H9 (cell line): ENCODE data around the gene SMC5. TPM values are rescaled to one million over a fixed set of nuclear protein-coding genes. Genes with fewer than 3 reads are reported as not detected.

Experiments used
- DNase-seq: peaks from one replicate; pipeline ENCODE4 v3.0.0-alpha.2; 2017
- H2AFZ ChIP-seq: one replicate; pipeline ENCODE4 v1.6.1; 2013; ENCODE audit warnings: mild to moderate bottlenecking, low read length, control low read depth, moderate library complexity
- H2AK5ac ChIP-seq: 2 replicates; pipeline ENCODE4 v1.6.1; 2013; ENCODE audit warnings: low read length, control low read depth, mixed read lengths; ENCODE audit not compliant: insufficient read length
- H2BK120ac ChIP-seq: one replicate; pipeline ENCODE4 v1.6.1; 2013; ENCODE audit warnings: low read depth, mild to moderate bottlenecking, low read length, control low read depth, inconsistent platforms; ENCODE audit not compliant: poor library complexity, severe bottlenecking
- H2BK12ac ChIP-seq: 2 replicates; pipeline ENCODE4 v1.6.1; 2013; ENCODE audit warnings: low read length, control low read depth, mixed read lengths, low read depth; ENCODE audit not compliant: insufficient read length
- H2BK15ac ChIP-seq: 2 replicates; pipeline ENCODE4 v1.6.1; 2013; ENCODE audit warnings: low read depth, low read length, control low read depth
- H2BK20ac ChIP-seq: one replicate; pipeline ENCODE4 v1.6.1; 2013; ENCODE audit warnings: low read depth, mild to moderate bottlenecking, low read length, control low read depth, inconsistent platforms; ENCODE audit not compliant: poor library complexity, severe bottlenecking
- H2BK5ac ChIP-seq: 2 replicates; pipeline ENCODE4 v1.6.1; 2013; ENCODE audit warnings: low read length, control low read depth, mixed read lengths; ENCODE audit not compliant: insufficient read length
- H3K14ac ChIP-seq: 2 replicates; pipeline ENCODE4 v1.6.1; 2013; ENCODE audit warnings: low read length, control low read depth; ENCODE audit not compliant: insufficient read depth
- H3K18ac ChIP-seq: 2 replicates; pipeline ENCODE4 v1.6.1; 2013; ENCODE audit warnings: low read depth, mild to moderate bottlenecking, mixed read lengths, low read length, control low read depth; ENCODE audit not compliant: insufficient read length
- H3K23ac ChIP-seq: 2 replicates; pipeline ENCODE4 v1.6.1; 2013; ENCODE audit warnings: low read length, control low read depth, mixed read lengths, low read depth; ENCODE audit not compliant: insufficient read length
- H3K23me2 ChIP-seq: 2 replicates; pipeline ENCODE4 v1.6.1; 2013; ENCODE audit warnings: low read depth, mild to moderate bottlenecking, mixed read lengths, low read length, control low read depth; ENCODE audit not compliant: insufficient read length, poor library complexity, severe bottlenecking
- H3K27ac ChIP-seq: 2 replicates; pipeline ENCODE4 v1.5.1; 2013; ENCODE audit warnings: low read length, control low read depth, mixed read lengths, low read depth; ENCODE audit not compliant: insufficient read length
- H3K27me3 ChIP-seq: 2 replicates; pipeline ENCODE4 v1.6.1; 2013; ENCODE audit warnings: low read length, control low read depth, inconsistent platforms; ENCODE audit not compliant: insufficient read depth
- H3K4ac ChIP-seq: 2 replicates; pipeline ENCODE4 v1.6.1; 2013; ENCODE audit warnings: low read depth, mild to moderate bottlenecking, control low read depth, inconsistent platforms, low read length, moderate library complexity
- H3K4me1 ChIP-seq: 2 replicates; pipeline ENCODE4 v1.6.1; 2013; ENCODE audit warnings: low read length, control low read depth, inconsistent platforms; ENCODE audit not compliant: insufficient read depth
- H3K4me2 ChIP-seq: 2 replicates; pipeline ENCODE4 v1.6.1; 2013; ENCODE audit warnings: low read length, control low read depth, mixed read lengths; ENCODE audit not compliant: insufficient read length, insufficient read depth
- H3K56ac ChIP-seq: 2 replicates; pipeline ENCODE4 v1.6.1; 2013; ENCODE audit warnings: low read depth, mild to moderate bottlenecking, mixed read lengths, low read length, control low read depth; ENCODE audit not compliant: insufficient read length
- H3K79me1 ChIP-seq: 2 replicates; pipeline ENCODE4 v1.6.1; 2013; ENCODE audit warnings: low read depth, mild to moderate bottlenecking, moderate library complexity, low read length, control low read depth, inconsistent platforms; ENCODE audit not compliant: insufficient read depth, poor library complexity, severe bottlenecking
- H3K79me2 ChIP-seq: 2 replicates; pipeline ENCODE4 v1.6.1; 2013; ENCODE audit warnings: low read length, control low read depth, inconsistent platforms; ENCODE audit not compliant: insufficient read depth
- H3K9ac ChIP-seq: 2 replicates; pipeline ENCODE4 v1.6.1; 2013; ENCODE audit warnings: low read length, control low read depth, mixed read lengths; ENCODE audit not compliant: insufficient read length; ENCODE audit errors: extremely low read depth
- H3K9me3 ChIP-seq: one replicate; pipeline ENCODE4 v1.6.1; 2013; ENCODE audit warnings: low read depth, low read length, inconsistent platforms; ENCODE audit not compliant: control insufficient read depth
- H3T11ph ChIP-seq: one replicate; pipeline ENCODE4 v1.6.1; 2013; ENCODE audit warnings: mild to moderate bottlenecking, low read length, control low read depth, inconsistent platforms
- H4K20me1 ChIP-seq: one replicate; pipeline ENCODE4 v1.6.1; 2013; ENCODE audit not compliant: control insufficient read depth, insufficient read length, insufficient read depth
- H4K5ac ChIP-seq: 2 replicates; pipeline ENCODE4 v1.6.1; 2013; ENCODE audit warnings: low read depth, mild to moderate bottlenecking, mixed read lengths, low read length, control low read depth; ENCODE audit not compliant: insufficient read length
- H4K8ac ChIP-seq: replicated peaks from 2 replicates; pipeline ENCODE4 v1.6.1; 2013; ENCODE audit warnings: low read length, control low read depth, mixed read lengths, low read depth; ENCODE audit not compliant: insufficient read length
- H4K91ac ChIP-seq: 2 replicates; pipeline ENCODE4 v1.6.1; 2013; ENCODE audit warnings: low read depth, mild to moderate bottlenecking, moderate library complexity, mixed read lengths, low read length, control low read depth; ENCODE audit not compliant: insufficient read length
- H3K27ac Mint-ChIP-seq, 3 experiments: 2 replicates in 2 of 3; 3 replicates in 1 of 3; pipeline ENCODE4 v1.8.0; 2020 to 2021; ENCODE audit warnings: mixed read lengths in 3 of 3, mild to moderate bottlenecking in 1 of 3, moderate library complexity in 1 of 3
- H3K27me3 Mint-ChIP-seq: 2 replicates; pipeline ENCODE4 v1.8.0; 2021; ENCODE audit warnings: low read depth, mild to moderate bottlenecking, moderate library complexity, mixed read lengths
- H3K36me3 Mint-ChIP-seq, 3 experiments: 2 replicates in 2 of 3; 3 replicates in 1 of 3; pipeline ENCODE4 v1.8.0; 2020 to 2021; ENCODE audit warnings: low read depth in 3 of 3, mixed read lengths in 3 of 3; ENCODE audit not compliant: insufficient read depth in 1 of 3
- H3K4me1 Mint-ChIP-seq, 2 experiments: 2 replicates each; pipeline ENCODE4 v1.8.0; 2020; ENCODE audit warnings: mixed read lengths in 2 of 2
- H3K4me3 Mint-ChIP-seq, 2 experiments: 2 replicates in 1 of 2; 3 replicates in 1 of 2; pipeline ENCODE4 v1.8.0; 2020 to 2021; ENCODE audit warnings: mild to moderate bottlenecking in 2 of 2, mixed read lengths in 2 of 2, moderate library complexity in 1 of 2
- H3K9me3 Mint-ChIP-seq, 2 experiments: 2 replicates in 1 of 2; 3 replicates in 1 of 2; pipeline ENCODE4 v1.8.0; 2020; ENCODE audit warnings: mild to moderate bottlenecking in 2 of 2, mixed read lengths in 2 of 2, moderate library complexity in 1 of 2
- WGBS: extraction: QIAGEN DNeasy Blood & Tissue Kit; methylation state at CpG from one replicate; pipeline ENCODE4 v1.1.7; 2013; ENCODE audit warnings: missing lambda C conversion rate, low lambda C conversion rate, mixed read lengths; ENCODE audit not compliant: insufficient read length; ENCODE audit errors: extremely low coverage; 5-methylcytosine and 5-hydroxymethylcytosine counted together
- total RNA-seq: library from RNA; stranded (reverse); gene quantifications from 2 replicates; pipeline ENCODE4 v1.2.1, GENCODE V29; 2021
- TF ChIP-seq, protein P1 (sequence below): fragments of 200-600 bp; sonication (generic); conservative IDR thresholded peaks from 3 replicates; pipeline ENCODE4 v1.8.0; 2021; ENCODE audit warnings: antibody characterized with exemption, mild to moderate bottlenecking

Gene SMC5
- total RNA-seq, 1 experiment from 2014 or later: 29.6 TPM

DNA sequence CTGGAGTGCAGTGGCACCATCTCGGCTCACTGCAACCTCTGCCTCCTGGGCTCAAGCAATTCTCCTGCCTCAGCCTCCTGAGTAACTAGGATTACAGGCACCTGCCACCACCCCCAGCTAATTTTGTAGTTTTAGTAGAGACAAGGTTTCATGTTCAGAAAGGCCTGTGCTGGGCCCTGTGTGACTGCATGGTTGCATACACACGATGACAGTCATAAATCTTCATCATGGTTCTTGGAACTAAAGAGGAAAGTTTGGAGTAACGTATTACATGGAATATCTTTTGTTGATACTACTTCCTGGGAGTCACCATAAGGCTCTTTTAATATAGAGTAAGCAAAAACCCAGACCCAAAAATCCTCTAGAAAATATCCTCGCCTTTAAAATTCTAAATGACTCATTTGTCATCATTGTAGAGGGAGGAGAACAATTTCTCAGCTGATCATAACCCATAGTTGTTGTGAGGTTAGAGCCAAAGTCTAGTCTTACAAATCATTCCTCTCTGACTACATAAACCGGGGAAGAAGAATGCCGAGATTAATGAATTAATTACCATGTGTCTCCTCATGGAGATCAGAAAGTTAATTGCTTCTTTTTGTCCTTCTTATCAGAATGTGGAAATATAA is 108.6 kb downstream of the SMC5 start:
- Histone ChIP-seq H3K9ac (no peak overlapping the region), H3K4me2 (no peak overlapping the region), H3K79me1 (no peaks in the 10 kb centered on the region), H3K4me1 (no peaks in the 10 kb centered on the region), H2BK20ac (no peak overlapping the region), H2BK12ac (no peak overlapping the region), H2AK5ac (no peak overlapping the region), H4K20me1 (no peaks in the 10 kb centered on the region), H2BK5ac (no peak overlapping the region), H3K18ac (no peak overlapping the region), H4K8ac (no peak overlapping the region), H3K14ac (no peak overlapping the region), H4K5ac (no peak overlapping the region), H3T11ph (no peak overlapping the region), H3K27me3 (no peaks in the 10 kb centered on the region), H3K9me3 (no peaks in the 10 kb centered on the region), H2BK15ac (no peak overlapping the region), H2BK120ac (no peak overlapping the region), H4K91ac (no peak overlapping the region), H3K23me2 (no peaks in the 10 kb centered on the region), H3K56ac (no peak overlapping the region), H3K23ac (no peak overlapping the region), H2AFZ (no peak overlapping the region), H3K27ac (no peak overlapping the region), H3K79me2 (no peaks in the 10 kb centered on the region), H3K4ac (no peak overlapping the region)
- no CpG with 5 or more reads among the region's 6 CpGs for WGBS
- TF ChIP-seq, protein P1, sequence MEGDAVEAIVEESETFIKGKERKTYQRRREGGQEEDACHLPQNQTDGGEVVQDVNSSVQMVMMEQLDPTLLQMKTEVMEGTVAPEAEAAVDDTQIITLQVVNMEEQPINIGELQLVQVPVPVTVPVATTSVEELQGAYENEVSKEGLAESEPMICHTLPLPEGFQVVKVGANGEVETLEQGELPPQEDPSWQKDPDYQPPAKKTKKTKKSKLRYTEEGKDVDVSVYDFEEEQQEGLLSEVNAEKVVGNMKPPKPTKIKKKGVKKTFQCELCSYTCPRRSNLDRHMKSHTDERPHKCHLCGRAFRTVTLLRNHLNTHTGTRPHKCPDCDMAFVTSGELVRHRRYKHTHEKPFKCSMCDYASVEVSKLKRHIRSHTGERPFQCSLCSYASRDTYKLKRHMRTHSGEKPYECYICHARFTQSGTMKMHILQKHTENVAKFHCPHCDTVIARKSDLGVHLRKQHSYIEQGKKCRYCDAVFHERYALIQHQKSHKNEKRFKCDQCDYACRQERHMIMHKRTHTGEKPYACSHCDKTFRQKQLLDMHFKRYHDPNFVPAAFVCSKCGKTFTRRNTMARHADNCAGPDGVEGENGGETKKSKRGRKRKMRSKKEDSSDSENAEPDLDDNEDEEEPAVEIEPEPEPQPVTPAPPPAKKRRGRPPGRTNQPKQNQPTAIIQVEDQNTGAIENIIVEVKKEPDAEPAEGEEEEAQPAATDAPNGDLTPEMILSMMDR: no peak
- H3K27me3 Mint-ChIP-seq: no peaks in the 10 kb centered on the region
- no peak overlapping the region for H3K4me3 Mint-ChIP-seq
- DNase-seq: no peak
- no peaks in the 10 kb centered on the region for H3K36me3 Mint-ChIP-seq
- no peaks in the 10 kb centered on the region for H3K4me1 Mint-ChIP-seq
- no peaks in the 10 kb centered on the region for H3K9me3 Mint-ChIP-seq
- H3K27ac Mint-ChIP-seq: no peak overlapping the region
